Right ventricle myocardium inferior (tissue), 1 donor: Measurements from ENCODE around the gene GOLGA8O. TPM values are rescaled to one million over a fixed set of nuclear protein-coding genes. Genes with fewer than 3 reads are reported as not detected.
"Not testable (repeated sequence)": the region's sequence is repeated elsewhere in the genome, so short reads cannot be mapped to it uniquely, and the experiment has no call there.

Experiments used
- ATAC-seq: fragments of 200-7000 bp; cut with Tn5 transposase; one replicate; pipeline ENCODE4 v1.9.1; 2020; ENCODE audit warnings: mild to moderate bottlenecking, moderate library complexity
- DNase-seq: peaks from one replicate; pipeline ENCODE4 v3.0.0; 2021; ENCODE audit errors: missing footprints
- intact Hi-C: fragments of 100-400 bp; cut with DNase I; formaldehyde crosslinking; loops from one replicate; pipeline ENCODE4 v1.11.0; 2022
- long read RNA-seq: library from polyadenylated mRNA; unstranded; transcript quantifications from one replicate; pipeline ENCODE4 v2.0.0, GENCODE V29; 2021
- total RNA-seq: library from RNA; stranded (reverse); fragmentation: NEBNext Ultra II Directional; extraction: Animal tissue kit (Norgen Biotek cat#: 25700); gene quantifications from one replicate; pipeline ENCODE4 v1.2.1, GENCODE V29; 2021
- donor health status: DM: no; HTN: yes; CAD: no; lungs with severe emphysema.

The GOLGA8O gene, protein sequence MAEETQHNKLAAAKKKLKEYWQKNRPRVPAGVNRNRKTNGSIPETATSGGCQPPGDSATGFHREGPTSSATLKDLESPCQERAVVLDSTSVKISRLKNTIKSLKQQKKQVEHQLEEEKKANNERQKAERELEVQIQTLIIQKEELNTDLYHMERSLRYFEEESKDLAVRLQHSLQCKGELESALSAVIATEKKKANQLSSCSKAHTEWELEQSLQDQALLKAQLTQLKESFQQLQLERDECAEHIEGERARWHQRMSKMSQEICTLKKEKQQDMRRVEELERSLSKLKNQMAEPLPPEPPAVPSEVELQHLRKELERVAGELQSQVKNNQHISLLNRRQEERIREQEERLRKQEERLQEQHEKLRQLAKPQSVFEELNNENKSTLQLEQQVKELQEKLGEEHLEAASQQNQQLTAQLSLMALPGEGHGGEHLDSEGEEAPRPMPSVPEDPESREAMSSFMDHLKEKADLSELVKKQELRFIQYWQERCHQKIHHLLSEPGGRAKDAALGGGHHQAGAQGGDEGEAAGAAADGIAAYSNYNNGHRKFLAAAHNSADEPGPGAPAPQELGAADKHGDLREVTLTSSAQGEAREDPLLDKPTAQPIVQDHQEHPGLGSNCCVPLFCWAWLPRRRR
- total RNA-seq: 1.5 TPM
- long read RNA-seq: 0 reads

DNA sequence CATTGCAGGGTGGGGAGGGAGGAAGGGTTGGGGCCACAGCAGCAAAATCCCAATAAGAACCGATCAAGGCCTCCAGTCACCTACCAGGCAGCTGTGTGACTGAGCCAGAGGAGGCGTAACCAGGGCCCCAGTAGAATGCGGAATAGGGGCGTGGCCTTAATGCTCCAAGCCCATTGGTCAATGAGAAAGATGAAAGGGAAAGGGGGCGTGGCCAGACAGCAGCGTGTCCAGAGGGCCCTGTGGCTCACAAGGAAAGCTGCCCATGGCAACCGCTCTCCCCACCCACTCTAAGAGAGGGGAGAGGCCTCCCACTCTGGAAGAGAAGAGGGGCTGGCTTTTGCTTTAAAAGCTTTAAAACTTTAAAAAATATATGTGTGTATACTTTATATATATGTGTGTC is at the start of gene GOLGA8O:
Gene GOLGA8O, minus strand, starts transcription at position 101 of the 400 bp plus-strand sequence. Its CDS starts 98 bp downstream, at position 3.
- ATAC-seq, DNase-seq, intact Hi-C loops: not testable (repeated sequence)

- DNase-seq, intact Hi-C loops: not testable (repeated sequence)
- peak; percentile 82 for ATAC-seq
These were observed 48.8 kb upstream of the GOLGA8O start for GRCh38 chr15:32504152-32504811.

DNA sequence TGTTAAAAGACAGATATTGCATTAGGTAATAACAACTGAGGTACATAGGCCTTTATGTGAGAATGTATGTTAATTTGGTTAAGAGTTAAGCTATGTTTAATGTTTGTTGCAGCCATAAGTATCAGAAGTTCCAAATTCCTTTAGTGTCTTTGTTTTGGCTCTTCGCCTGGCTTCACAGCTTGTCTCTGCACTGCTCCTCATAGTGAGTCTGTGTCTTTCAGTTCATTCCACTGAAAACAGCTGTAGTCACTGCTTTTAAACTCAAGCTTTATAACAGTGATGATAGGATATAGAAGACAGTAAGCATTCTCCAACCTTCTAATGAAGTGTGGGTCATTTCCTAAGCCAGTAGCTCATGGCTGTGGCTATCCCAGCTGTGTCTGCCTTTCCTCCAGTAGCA is 47.5 kb upstream of the GOLGA8O start:
- intact Hi-C loops, DNase-seq: not testable (repeated sequence)
- peak; percentile 31 for ATAC-seq

DNA sequence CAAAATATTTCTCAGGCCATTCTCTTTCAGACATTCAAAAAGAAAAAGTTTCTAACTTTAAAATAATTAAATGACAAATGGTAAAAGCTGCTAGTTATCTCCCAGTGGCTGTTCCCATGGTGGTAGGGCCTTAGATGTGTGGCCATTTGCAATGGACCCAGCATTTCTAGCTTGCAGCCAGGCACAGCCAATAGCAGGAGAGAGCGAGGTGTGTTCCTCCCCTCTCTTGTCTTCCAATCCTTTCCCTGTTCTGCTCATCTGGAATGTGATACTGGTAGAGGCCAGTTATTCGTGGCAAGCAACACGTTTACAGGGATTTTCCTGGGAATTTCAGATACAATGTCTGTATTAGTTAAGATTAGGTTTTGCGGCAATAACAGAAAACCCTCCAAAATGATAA is 37.3 kb upstream of the GOLGA8O start:
- DNase-seq, intact Hi-C loops, ATAC-seq: not testable (repeated sequence)

GRCh38 chr15:32486474-32486873 is 31.0 kb upstream of the GOLGA8O start:
- DNase-seq, ATAC-seq, intact Hi-C loops: not testable (repeated sequence)

GRCh38 chr15:32483377-32483776 is 27.9 kb upstream of the GOLGA8O start:
- peak; percentile 18 for DNase-seq
- intact Hi-C loops, ATAC-seq: not testable (repeated sequence)

GRCh38 chr15:32481683-32482082 is 26.2 kb upstream of the GOLGA8O start:
- ATAC-seq, DNase-seq, intact Hi-C loops: not testable (repeated sequence)

DNA sequence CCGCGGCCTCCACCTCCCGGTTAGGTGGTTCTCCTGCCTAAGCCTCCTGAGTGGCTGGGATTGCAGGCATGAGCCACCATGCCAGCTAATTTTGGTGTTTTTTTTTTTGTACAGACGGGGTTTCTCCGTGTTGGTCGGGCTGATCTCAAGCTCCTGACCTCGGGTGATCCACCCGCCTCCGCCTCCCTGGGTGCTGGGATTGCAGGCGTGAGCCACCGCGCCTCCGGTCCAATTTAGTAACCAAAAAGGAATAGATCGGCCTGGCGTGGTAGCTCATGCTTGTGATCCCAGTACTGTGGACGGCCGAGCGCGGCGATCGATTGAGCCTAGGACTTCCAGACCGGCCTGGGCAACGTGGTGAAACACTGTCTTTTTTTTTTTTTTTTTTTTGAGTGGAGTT is 12.6 kb upstream of the GOLGA8O start:
- intact Hi-C loops, ATAC-seq, DNase-seq: not testable (repeated sequence)

- ATAC-seq, intact Hi-C loops, DNase-seq: not testable (repeated sequence)
These were observed 14.9 kb downstream of the GOLGA8O start for GRCh38 chr15:32440445-32440977.

DNA sequence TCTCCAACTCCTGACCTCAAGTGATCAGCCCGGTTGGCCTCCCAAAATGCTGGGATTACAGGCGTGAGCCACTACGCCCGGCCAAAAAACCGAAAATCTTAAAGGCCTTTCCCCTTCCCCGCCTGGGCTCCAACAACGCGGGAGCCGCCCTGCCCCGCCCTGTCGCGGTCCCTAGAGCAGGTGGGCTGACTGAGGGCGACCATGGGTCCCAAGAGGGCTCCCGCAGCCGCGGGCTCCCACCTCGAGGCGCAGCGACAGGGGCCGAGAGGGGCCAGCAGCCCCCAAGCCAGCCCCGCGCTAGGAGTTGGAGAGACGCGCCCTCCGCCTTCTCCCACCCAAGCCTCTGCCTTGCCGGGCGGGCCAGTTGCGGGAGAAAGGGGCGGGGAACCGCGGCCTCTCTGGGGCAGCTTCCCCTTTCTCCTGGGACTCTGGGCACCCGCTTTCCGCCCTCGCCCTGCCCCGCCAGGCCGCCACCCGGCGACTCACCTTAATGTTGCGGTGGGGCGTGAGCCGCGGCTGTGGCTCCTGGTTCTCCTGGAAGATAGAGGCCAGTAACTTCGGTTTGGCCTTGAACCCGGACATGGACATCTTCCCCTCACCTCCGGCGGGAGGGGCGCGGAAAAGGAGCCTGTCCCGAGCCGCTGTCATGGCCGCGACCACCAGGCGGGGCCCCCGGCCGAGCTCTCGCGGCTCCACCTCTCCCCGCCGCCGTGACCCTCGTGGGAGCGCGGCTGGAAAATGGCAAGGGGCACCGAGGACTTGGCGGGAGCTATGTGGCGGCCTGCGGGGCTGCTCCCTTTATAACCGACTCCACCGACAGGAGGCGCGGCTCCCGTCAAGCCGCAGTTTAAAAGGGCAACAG is 21.1 kb downstream of the GOLGA8O start:
- DNase-seq, intact Hi-C loops: not testable (repeated sequence)
- peak; percentile 78 for ATAC-seq

GRCh38 chr15:32427635-32428034 is 27.8 kb downstream of the GOLGA8O start:
- ATAC-seq, DNase-seq, intact Hi-C loops: not testable (repeated sequence)

DNA sequence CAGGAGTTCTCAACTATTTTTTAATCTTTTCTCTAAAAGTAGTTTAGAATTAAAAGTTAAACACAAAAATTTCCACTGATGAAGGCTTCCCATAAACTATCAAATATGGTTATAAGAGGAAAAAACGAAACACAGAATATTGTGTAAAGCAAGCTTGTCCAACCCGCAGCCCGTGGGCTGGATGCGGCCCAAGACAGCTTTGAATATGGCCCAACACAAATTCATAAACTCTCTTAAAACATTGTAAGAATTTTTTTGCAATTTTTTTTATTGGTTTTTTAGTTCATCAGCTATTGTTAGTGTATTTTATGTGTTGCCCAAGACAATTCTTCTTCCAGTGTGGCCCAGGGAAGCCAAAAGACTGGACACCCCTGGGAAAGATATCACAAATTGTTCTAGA is 28.9 kb downstream of the GOLGA8O start:
- ATAC-seq, intact Hi-C loops: not testable (repeated sequence)
- DNase-seq: peak; percentile 55

GRCh38 chr15:32407903-32408302 is 47.5 kb downstream of the GOLGA8O start:
- intact Hi-C loops, ATAC-seq, DNase-seq: not testable (repeated sequence)

DNA sequence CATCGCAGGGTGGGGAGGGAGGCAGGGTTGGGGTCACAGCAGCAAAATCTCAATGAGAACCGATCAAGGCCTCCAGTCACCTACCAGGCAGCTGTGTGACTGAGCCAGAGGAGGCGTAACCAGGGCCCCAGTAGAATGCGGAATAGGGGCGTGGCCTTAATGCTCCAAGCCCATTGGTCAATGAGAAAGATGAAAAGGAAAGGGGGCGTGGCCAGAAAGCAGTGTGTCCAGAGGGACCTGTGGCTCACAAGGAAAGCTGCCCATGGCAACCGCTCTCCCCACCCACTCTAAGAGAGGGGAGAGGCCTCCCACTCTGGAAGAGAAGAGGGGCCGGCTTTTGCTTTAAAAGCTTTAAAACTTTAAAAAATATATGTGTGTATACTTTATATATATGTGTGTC is 52.2 kb downstream of the GOLGA8O start, which contains the start of gene GOLGA8K:
Gene GOLGA8K, minus strand, starts transcription at position 101 of the 400 bp plus-strand sequence. Its CDS starts 98 bp downstream, at position 3.
- DNase-seq, intact Hi-C loops, ATAC-seq: not testable (repeated sequence)

DNA sequence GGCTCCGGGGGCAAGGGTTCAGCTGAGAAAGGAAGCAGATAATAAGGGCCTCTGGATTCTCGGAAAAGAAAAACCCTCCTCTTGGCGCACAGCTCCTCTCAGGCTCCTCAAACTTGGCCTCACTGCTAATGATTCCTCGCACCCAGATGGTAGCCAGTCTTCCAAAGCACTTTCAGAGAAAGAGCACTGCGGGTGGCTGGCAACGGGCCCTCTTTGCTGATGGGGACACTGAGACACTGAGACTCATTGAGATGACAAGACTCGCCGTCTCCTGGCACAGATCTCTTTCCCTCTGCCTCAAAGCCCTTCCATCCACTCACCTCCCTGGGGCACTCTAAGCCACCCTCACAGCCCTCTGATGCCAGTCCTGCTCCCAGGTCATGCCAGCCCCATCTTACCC is 58.9 kb downstream of the GOLGA8O start:
- DNase-seq, ATAC-seq, intact Hi-C loops: not testable (repeated sequence)
